Coronary artery (tissue), 2 donors: ENCODE data around the gene PBOV1.

ENCODE experiments used
- DNase-seq: peaks from one replicate; pipeline ENCODE4 v3.0.0-alpha.2; 2017; ENCODE audit warnings: low spot score
- H3K27ac ChIP-seq, 2 donors: fragments of 200-600 bp; sonication (generic); one replicate each; pipeline ENCODE4 v1.5.1; 2016 to 2019
- H3K4me3 ChIP-seq: fragments of 200-600 bp; sonication (generic); 2 replicates; pipeline ENCODE4 v1.5.1; 2016; ENCODE audit warnings: mild to moderate bottlenecking, moderate library complexity
- CTCF ChIP-seq: fragments of 200-600 bp; sonication (generic); IDR thresholded peaks from one replicate; pipeline ENCODE4 v1.5.1; 2019; ENCODE audit warnings: antibody characterized with exemption

Gene PBOV1

GRCh38 chr6:138198430-138199091 lies 19.7 kb downstream of the PBOV1 start:
- Histone ChIP-seq H3K4me3 (no peak overlapping the region), H3K27ac (no peak overlapping the region)
- TF ChIP-seq CTCF = no peak
- no peak for DNase-seq

- no peak for DNase-seq
- no peak for TF ChIP-seq CTCF
- no peak overlapping the region for H3K27ac ChIP-seq
- no peak overlapping the region for H3K4me3 ChIP-seq
These were observed 20.7 kb downstream of the PBOV1 start for GRCh38 chr6:138197570-138197969.

DNA sequence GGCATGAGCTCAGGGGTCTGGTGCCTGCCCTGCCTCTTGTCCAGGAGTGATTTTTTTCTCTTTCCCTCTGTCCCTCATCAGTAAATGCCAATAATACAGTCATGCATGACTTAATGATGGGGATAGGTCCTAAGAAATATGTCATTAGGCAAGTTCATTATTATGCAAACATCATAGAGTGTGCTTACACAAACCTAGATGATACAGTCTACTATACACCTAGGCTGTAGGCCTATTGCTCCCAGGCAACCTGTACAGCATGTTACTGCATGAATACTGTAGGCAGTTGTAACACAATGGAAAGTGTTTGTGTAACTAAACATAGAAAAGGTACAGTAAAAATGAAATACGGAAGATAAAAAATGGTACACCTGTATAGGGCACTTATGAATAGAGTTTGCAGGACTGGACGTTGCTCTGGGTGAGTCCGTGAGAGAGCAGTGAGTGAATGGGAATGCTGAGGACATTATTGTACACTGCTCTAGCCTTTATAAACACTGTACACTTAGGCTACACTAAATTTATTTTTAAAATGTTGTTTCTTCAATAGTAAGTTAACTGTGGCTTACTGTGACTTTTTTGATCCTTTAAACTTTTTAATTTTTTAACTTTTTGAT lies 22.1 kb downstream of the PBOV1 start:
- DNase-seq = no peak
- H3K4me3 ChIP-seq = no peak overlapping the region
- H3K27ac ChIP-seq = no peak overlapping the region
- TF ChIP-seq CTCF = no peak

DNA sequence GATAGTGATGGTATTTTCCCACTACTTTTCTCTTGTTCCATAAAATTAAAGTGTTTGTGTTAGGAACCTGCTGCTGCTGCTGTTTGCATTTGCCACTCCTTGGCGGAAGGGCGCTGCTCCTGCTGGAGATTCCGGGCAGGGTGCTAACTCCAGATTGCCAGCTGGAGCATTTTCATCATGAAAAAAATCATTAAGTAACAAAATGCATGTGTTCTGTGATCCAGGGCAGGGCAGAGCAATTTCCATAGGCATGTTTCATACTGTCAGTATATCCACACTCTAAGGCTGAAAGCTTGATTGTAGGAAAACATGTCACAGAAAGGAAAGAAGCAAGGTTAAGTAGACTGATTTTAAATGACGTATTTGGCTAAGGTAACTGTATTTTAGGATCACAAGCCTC lies 24.0 kb downstream of the PBOV1 start:
- Histone ChIP-seq H3K27ac (no peak overlapping the region), H3K4me3 (no peak overlapping the region)
- TF ChIP-seq CTCF = no peak
- no peak for DNase-seq

- Histone ChIP-seq H3K27ac (no peak overlapping the region), H3K4me3 (no peak overlapping the region)
- TF ChIP-seq CTCF = no peak
- no peak for DNase-seq
These were observed 29.9 kb downstream of the PBOV1 start for GRCh38 chr6:138188278-138188941.

DNA sequence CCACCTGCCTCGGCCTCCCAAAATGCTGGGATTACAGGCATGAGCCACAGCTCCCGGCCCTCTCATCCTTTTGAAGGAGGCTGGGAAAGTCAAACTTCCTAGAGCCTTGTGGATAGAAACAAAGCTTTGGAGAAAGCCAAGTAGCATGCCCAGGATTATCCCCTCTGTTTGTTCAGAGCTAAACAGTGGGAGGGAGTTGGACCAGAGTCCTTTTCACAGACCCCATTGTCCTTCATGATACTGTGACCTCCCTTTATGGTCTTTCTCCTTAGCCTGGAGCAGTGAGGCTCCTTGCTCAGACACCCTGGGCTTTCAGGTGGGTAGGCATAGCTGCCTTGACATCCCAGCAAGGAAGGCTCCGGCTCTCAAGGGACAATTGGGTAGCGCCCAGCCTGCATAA lies 31.1 kb downstream of the PBOV1 start:
- Histone ChIP-seq H3K27ac (no peak overlapping the region), H3K4me3 (no peak overlapping the region)
- no peak for TF ChIP-seq CTCF
- DNase-seq = no peak

- Histone ChIP-seq H3K27ac (no peak overlapping the region), H3K4me3 (no peak overlapping the region)
- no peak for DNase-seq
- no peak for TF ChIP-seq CTCF
These were observed 34.1 kb downstream of the PBOV1 start for GRCh38 chr6:138184230-138184629.
